Testis (tissue), 2 donors: ENCODE measurements around the gene FSD2.

Experiments
- POLR2A ChIP-seq: fragments of 450-650 bp; IDR thresholded peaks from one replicate; pipeline ENCODE4 v1.6.1; 2017; ENCODE audit warnings: antibody characterized with exemption, mild to moderate bottlenecking, moderate library complexity
- TF ChIP-seq, protein P1 (sequence below), 3 experiments: fragments of 450-650 bp in 2 of 3; fragments of 200-600 bp in 1 of 3; sonication (generic) in 1 of 3; IDR thresholded peaks; one replicate each; pipeline ENCODE4 v1.5.1; 2016 to 2019; ENCODE audit warnings: antibody characterized with exemption in 3 of 3, mild to moderate bottlenecking in 2 of 3, moderate library complexity in 1 of 3

DNA sequence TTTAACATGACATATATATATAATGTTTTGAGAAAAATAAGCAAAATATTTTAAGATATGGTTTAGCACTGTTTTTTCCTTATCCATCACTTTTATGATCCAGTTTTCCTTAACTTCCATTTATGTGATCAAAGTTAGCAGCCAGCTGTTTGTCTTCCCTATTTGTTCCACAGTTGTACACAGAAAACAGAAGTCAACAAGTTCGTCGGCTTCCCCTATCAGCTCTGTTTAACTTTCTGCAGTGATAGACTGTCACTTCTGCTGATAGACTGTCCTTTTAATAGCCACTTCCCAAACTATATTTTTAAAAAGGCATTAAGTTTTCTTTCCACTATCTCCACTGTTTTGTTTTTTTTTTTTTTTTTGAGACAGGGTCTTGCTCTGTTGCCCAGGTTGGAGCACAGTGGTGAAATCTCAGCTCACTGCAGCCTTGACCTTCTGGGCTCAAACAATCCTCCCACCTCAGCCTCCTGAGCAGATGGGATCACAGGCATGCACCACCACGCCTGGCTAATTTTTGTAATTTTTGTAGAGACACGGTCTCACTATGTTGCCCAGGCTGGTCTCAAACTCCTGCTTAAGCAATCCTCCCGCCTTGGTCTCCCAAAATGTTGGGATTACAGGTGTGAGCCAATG is 7.2 kb downstream of the FSD2 start:
- TF ChIP-seq, protein P1, sequence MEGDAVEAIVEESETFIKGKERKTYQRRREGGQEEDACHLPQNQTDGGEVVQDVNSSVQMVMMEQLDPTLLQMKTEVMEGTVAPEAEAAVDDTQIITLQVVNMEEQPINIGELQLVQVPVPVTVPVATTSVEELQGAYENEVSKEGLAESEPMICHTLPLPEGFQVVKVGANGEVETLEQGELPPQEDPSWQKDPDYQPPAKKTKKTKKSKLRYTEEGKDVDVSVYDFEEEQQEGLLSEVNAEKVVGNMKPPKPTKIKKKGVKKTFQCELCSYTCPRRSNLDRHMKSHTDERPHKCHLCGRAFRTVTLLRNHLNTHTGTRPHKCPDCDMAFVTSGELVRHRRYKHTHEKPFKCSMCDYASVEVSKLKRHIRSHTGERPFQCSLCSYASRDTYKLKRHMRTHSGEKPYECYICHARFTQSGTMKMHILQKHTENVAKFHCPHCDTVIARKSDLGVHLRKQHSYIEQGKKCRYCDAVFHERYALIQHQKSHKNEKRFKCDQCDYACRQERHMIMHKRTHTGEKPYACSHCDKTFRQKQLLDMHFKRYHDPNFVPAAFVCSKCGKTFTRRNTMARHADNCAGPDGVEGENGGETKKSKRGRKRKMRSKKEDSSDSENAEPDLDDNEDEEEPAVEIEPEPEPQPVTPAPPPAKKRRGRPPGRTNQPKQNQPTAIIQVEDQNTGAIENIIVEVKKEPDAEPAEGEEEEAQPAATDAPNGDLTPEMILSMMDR (IDR thresholded peaks at IDR 0.05): no peak
- no peak for TF ChIP-seq POLR2A
